Epithelial cell of proximal tubule (primary cell): ENCODE data around the gene C1RL. TPM values are rescaled to one million over a fixed set of nuclear protein-coding genes. Genes with fewer than 3 reads are reported as not detected.
"Not testable (repeated sequence)": the region's sequence is repeated elsewhere in the genome, so short reads cannot be mapped to it uniquely, and the experiment has no call there.

Source experiments
- DNase-seq: peaks from one replicate; pipeline ENCODE4 v3.0.0-alpha.2; 2011; ENCODE audit warnings: low read depth
- H3K4me3 ChIP-seq: 2 replicates; pipeline ENCODE4 v1.5.1; 2011; ENCODE audit warnings: low read depth, mild to moderate bottlenecking, low read length
- CTCF ChIP-seq: conservative IDR thresholded peaks from 2 replicates; pipeline ENCODE4 v1.5.1; 2012; ENCODE audit warnings: low read depth, mild to moderate bottlenecking, low read length
- total RNA-seq: library from RNA; depleted of rRNA; stranded (reverse); fragments of >200 nt; gene quantifications from 2 replicates; pipeline ENCODE4 v1.2.3, GENCODE V29; 2015

C1RL gene
- total RNA-seq, 1 donor from 2014 or later, result 11.2 TPM

GRCh38 chr12:7058850-7059395 lies 50.1 kb downstream of the C1RL start:
- DNase-seq, result no peak
- H3K4me3 ChIP-seq, result no peak overlapping the region
- TF ChIP-seq CTCF, result no peak

GRCh38 chr12:7058163-7058845 lies 50.7 kb downstream of the C1RL start:
- no peak for DNase-seq
- TF ChIP-seq CTCF, result no peak
- no peak overlapping the region for H3K4me3 ChIP-seq

- not testable (repeated sequence) for H3K4me3 ChIP-seq, DNase-seq
Measured at GRCh38 chr12:7055736-7056135, 53.3 kb downstream of the C1RL start.

- no peak for DNase-seq
- TF ChIP-seq CTCF, result no peak
- no peak overlapping the region for H3K4me3 ChIP-seq
Measured at GRCh38 chr12:7054925-7055324, 54.1 kb downstream of the C1RL start.

GRCh38 chr12:7049973-7050372 lies 59.0 kb downstream of the C1RL start:
- DNase-seq, result not testable (repeated sequence)

GRCh38 chr12:7049445-7049951 lies 59.5 kb downstream of the C1RL start:
- not testable (repeated sequence) for H3K4me3 ChIP-seq

More at GRCh38 chr12:7049973-7050372, 59.0 kb downstream of the C1RL start:
- H3K4me3 ChIP-seq, result not testable (repeated sequence)

GRCh38 chr12:7047306-7047705 lies 61.7 kb downstream of the C1RL start:
- DNase-seq, result no peak
- no peak overlapping the region for H3K4me3 ChIP-seq
- no peak for TF ChIP-seq CTCF

More at GRCh38 chr12:7049445-7049951, 59.5 kb downstream of the C1RL start:
- not testable (repeated sequence) for DNase-seq

- TF ChIP-seq CTCF, result no peak
- no peak overlapping the region for H3K4me3 ChIP-seq
- DNase-seq, result no peak
Measured at GRCh38 chr12:7046383-7047105, 62.5 kb downstream of the C1RL start.
